PFSK-1 (cell line): Measurements from ENCODE around the gene C1orf56.

Source experiments
- POLR2AphosphoS5 ChIP-seq: IDR thresholded peaks from 2 replicates; pipeline ENCODE4 v1.6.1; 2012; ENCODE audit warnings: low read depth, mild to moderate bottlenecking, control low read depth, low read length, moderate library complexity
- TAF1 ChIP-seq: IDR thresholded peaks from 2 replicates; pipeline ENCODE4 v1.6.1; 2012; ENCODE audit warnings: low read length, control low read depth, borderline replicate concordance; ENCODE audit not compliant: insufficient read depth
- TF ChIP-seq, protein P1 (sequence below), 2 experiments: IDR thresholded peaks; 2 replicates each; pipeline versions ENCODE4 v1.6.1 to v1.8.0; 2011 to 2012; ENCODE audit warnings: low read depth in 2 of 2, low read length in 2 of 2, control low read depth in 1 of 2, inconsistent platforms in 1 of 2, mild to moderate bottlenecking in 1 of 2, moderate library complexity in 1 of 2; ENCODE audit not compliant: insufficient read depth in 1 of 2

DNA sequence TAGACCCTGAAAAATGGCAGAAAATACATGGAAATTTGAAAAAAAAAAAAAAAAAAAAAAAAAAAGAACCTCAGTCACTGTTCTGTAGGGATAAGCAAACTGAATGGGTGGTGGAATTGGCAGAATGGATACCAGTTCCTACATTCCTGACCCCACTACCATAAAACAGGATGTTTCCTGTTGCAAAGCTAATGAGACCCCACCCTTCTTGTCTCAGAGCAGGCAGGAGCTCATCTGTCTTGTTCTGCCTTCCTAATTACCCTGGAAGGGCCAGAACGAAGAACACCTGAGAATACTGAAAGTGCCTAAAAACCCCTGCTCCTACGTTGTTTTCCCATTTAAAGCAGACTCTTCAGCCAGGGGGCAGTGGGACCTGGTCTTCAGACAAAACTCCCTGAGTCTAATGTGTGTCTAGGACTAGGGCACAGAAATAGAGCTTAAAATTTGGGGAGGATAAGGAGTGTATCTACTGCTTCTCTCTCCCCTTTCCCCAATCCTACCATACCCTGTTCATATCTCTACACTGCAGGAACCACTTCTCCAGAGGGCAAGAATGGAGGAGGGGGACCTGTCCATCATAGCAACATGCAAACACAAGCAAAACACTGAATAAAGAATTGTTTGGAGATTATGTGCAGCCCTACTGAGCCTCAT is 3.9 kb downstream of the C1orf56 start:
- TF ChIP-seq POLR2AphosphoS5 (no peak; the same call in 1 of the 2 replicates), TAF1 (no peak)
- TF ChIP-seq, protein P1, sequence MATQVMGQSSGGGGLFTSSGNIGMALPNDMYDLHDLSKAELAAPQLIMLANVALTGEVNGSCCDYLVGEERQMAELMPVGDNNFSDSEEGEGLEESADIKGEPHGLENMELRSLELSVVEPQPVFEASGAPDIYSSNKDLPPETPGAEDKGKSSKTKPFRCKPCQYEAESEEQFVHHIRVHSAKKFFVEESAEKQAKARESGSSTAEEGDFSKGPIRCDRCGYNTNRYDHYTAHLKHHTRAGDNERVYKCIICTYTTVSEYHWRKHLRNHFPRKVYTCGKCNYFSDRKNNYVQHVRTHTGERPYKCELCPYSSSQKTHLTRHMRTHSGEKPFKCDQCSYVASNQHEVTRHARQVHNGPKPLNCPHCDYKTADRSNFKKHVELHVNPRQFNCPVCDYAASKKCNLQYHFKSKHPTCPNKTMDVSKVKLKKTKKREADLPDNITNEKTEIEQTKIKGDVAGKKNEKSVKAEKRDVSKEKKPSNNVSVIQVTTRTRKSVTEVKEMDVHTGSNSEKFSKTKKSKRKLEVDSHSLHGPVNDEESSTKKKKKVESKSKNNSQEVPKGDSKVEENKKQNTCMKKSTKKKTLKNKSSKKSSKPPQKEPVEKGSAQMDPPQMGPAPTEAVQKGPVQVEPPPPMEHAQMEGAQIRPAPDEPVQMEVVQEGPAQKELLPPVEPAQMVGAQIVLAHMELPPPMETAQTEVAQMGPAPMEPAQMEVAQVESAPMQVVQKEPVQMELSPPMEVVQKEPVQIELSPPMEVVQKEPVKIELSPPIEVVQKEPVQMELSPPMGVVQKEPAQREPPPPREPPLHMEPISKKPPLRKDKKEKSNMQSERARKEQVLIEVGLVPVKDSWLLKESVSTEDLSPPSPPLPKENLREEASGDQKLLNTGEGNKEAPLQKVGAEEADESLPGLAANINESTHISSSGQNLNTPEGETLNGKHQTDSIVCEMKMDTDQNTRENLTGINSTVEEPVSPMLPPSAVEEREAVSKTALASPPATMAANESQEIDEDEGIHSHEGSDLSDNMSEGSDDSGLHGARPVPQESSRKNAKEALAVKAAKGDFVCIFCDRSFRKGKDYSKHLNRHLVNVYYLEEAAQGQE (IDR thresholded peaks at IDR 0.05; ENCODE audit: insufficient read depth in 1 of 2, low read depth in 2 of 2, low read length in 2 of 2): no peak
